Liver (tissue), 9 donors: ENCODE data around the gene ATXN8OS. TPM values are rescaled to one million over a fixed set of nuclear protein-coding genes. Genes with fewer than 3 reads are reported as not detected.

Experiments
- DNase-seq: peaks from one replicate; pipeline ENCODE4 v3.0.0-alpha.2; 2017; ENCODE audit warnings: low spot score
- H3K27ac ChIP-seq, 2 donors: one replicate each; pipeline ENCODE4 v1.7.0; 2013; ENCODE audit warnings: inconsistent platforms in 2 of 2, low read length in 2 of 2, control low read depth in 1 of 2, low read depth in 1 of 2, mild to moderate bottlenecking in 1 of 2
- H3K27me3 ChIP-seq, 4 donors: one replicate each; pipeline versions ENCODE4 v1.6.1 to v1.7.0; 2013; ENCODE audit warnings: low read length in 3 of 4, inconsistent platforms in 1 of 4, mild to moderate bottlenecking in 1 of 4, moderate library complexity in 1 of 4; ENCODE audit not compliant: control insufficient read depth in 4 of 4, insufficient read depth in 4 of 4
- H3K36me3 ChIP-seq, 4 donors: one replicate each; pipeline versions ENCODE4 v1.6.1 to v1.7.0; 2013; ENCODE audit warnings: low read length in 3 of 4, mild to moderate bottlenecking in 3 of 4, low read depth in 1 of 4, moderate library complexity in 1 of 4; ENCODE audit not compliant: control insufficient read depth in 4 of 4, insufficient read depth in 3 of 4
- H3K4me1 ChIP-seq, 4 donors: one replicate each; pipeline versions ENCODE4 v1.6.1 to v1.7.0; 2013; ENCODE audit warnings: low read length in 3 of 4, mild to moderate bottlenecking in 3 of 4, moderate library complexity in 1 of 4; ENCODE audit not compliant: control insufficient read depth in 4 of 4, insufficient read depth in 4 of 4
- H3K4me3 ChIP-seq, 3 donors: one replicate each; pipeline versions ENCODE4 v1.6.1 to v1.7.0; 2013; ENCODE audit warnings: low read length in 3 of 3, control low read depth in 1 of 3, low read depth in 1 of 3, mild to moderate bottlenecking in 1 of 3
- H3K9ac ChIP-seq, 2 donors: one replicate each; pipeline ENCODE4 v1.7.0; 2013; ENCODE audit warnings: low read length in 2 of 2, mild to moderate bottlenecking in 2 of 2, moderate library complexity in 2 of 2, control low read depth in 1 of 2, low read depth in 1 of 2
- H3K9me3 ChIP-seq, 4 donors: one replicate each; pipeline versions ENCODE4 v1.6.1 to v1.7.0; 2013; ENCODE audit warnings: low read length in 3 of 4; ENCODE audit not compliant: control insufficient read depth in 4 of 4
- EGR1 ChIP-seq, 2 donors: IDR thresholded peaks; 2 replicates each; pipeline ENCODE4 v1.6.1; 2016 to 2018; ENCODE audit warnings: antibody characterized with exemption in 2 of 2, low read depth in 2 of 2
- FOXA1 ChIP-seq: IDR thresholded peaks from 2 replicates; pipeline ENCODE4 v1.6.1; 2016; ENCODE audit warnings: antibody characterized with exemption
- FOXA2 ChIP-seq: IDR thresholded peaks from 2 replicates; pipeline ENCODE4 v1.6.1; 2016; ENCODE audit warnings: antibody characterized with exemption
- GABPA ChIP-seq, 2 donors: IDR thresholded peaks in 1 of 2; conservative IDR thresholded peaks in 1 of 2; 2 replicates each; pipeline ENCODE4 v1.6.1; 2016; ENCODE audit warnings: antibody characterized with exemption in 2 of 2, mild to moderate bottlenecking in 1 of 2, moderate library complexity in 1 of 2
- HNF4A ChIP-seq, 2 donors: conservative IDR thresholded peaks; 2 replicates each; pipeline ENCODE4 v1.6.1; 2016; ENCODE audit warnings: antibody characterized with exemption in 2 of 2, mild to moderate bottlenecking in 2 of 2
- HNF4G ChIP-seq: IDR thresholded peaks from 2 replicates; pipeline ENCODE4 v1.6.1; 2016; ENCODE audit warnings: antibody characterized with exemption
- JUND ChIP-seq, 2 donors: IDR thresholded peaks; 2 replicates each; pipeline ENCODE4 v1.6.1; 2016; ENCODE audit warnings: antibody characterized with exemption in 2 of 2
- NR2F2 ChIP-seq: IDR thresholded peaks from 2 replicates; pipeline ENCODE4 v1.6.1; 2016; ENCODE audit warnings: antibody characterized with exemption
- RAD21 ChIP-seq, 2 donors: IDR thresholded peaks; 2 replicates each; pipeline ENCODE4 v1.6.1; 2016; ENCODE audit warnings: antibody characterized with exemption in 2 of 2, mild to moderate bottlenecking in 2 of 2
- RXRA ChIP-seq, 2 donors: IDR thresholded peaks; 2 replicates each; pipeline ENCODE4 v1.6.1; 2017 to 2018; ENCODE audit warnings: antibody characterized with exemption in 2 of 2, mild to moderate bottlenecking in 1 of 2
- SP1 ChIP-seq: IDR thresholded peaks from 2 replicates; pipeline ENCODE4 v1.6.1; 2018; ENCODE audit warnings: antibody characterized with exemption, mild to moderate bottlenecking
- TAF1 ChIP-seq: conservative IDR thresholded peaks from 2 replicates; pipeline ENCODE4 v1.6.1; 2016; ENCODE audit warnings: antibody characterized with exemption, mild to moderate bottlenecking
- YY1 ChIP-seq: IDR thresholded peaks from 2 replicates; pipeline ENCODE4 v1.6.1; 2016; ENCODE audit warnings: antibody characterized with exemption, mild to moderate bottlenecking
- WGBS: extraction: QIAGEN DNeasy Blood & Tissue Kit; methylation state at CpG from one replicate; pipeline ENCODE4 v1.1.7; 2013; 5-methylcytosine and 5-hydroxymethylcytosine counted together
- polyA plus RNA-seq, 2 donors: library from polyadenylated mRNA; stranded (reverse) in 1 of 2; unstranded in 1 of 2; fragments of 200-250 nt in 1 of 2; fragments of >200 nt in 1 of 2; fragmentation: Nextera tagmentation in 1 of 2; extraction: Ambion mirVana in 1 of 2; gene quantifications; one replicate each; pipeline versions ENCODE4 v1.2.1 to v1.2.3, GENCODE V29; 2013 to 2015
- total RNA-seq, 2 donors: library from RNA; depleted of rRNA; stranded (reverse); fragments of >200 nt; gene quantifications; one replicate each; pipeline ENCODE4 v1.2.3, GENCODE V29; 2014
- TF ChIP-seq, protein P1 (sequence below): IDR thresholded peaks from 2 replicates; pipeline ENCODE4 v1.6.1; 2016; ENCODE audit warnings: antibody characterized with exemption, mild to moderate bottlenecking
- TF ChIP-seq, protein P2 (sequence below): IDR thresholded peaks from 2 replicates; pipeline ENCODE4 v1.6.1; 2016; ENCODE audit warnings: antibody characterized with exemption
- TF ChIP-seq, protein P3 (sequence below): IDR thresholded peaks from 2 replicates; pipeline ENCODE4 v1.6.1; 2016; ENCODE audit warnings: antibody characterized with exemption
- TF ChIP-seq, protein P4 (sequence below): fragments of 150-350 bp; IDR thresholded peaks from 2 replicates; pipeline ENCODE4 v1.5.1; 2017; ENCODE audit warnings: improper control_type of control experiment, low read depth, low read length; ENCODE audit not compliant: missing input control
- TF ChIP-seq, protein P5 (sequence below): IDR thresholded peaks from 2 replicates; pipeline ENCODE4 v1.6.1; 2016; ENCODE audit warnings: antibody characterized with exemption
- donor health status: healthy.
- donor health status: healthy.
- donor health status: healthy.
- donor health status: healthy.
- donor health status: healthy.

The ATXN8OS gene
- total and polyA plus RNA-seq, 4 donors = not detected

- Histone ChIP-seq H3K27me3 (peaks cover 0 to 3% (median 0%) of the 10 kb centered on the region in 4 donors), H3K9me3 (no peaks in the 10 kb centered on the region), H3K36me3 (no peaks in the 10 kb centered on the region), H3K9ac (no peak overlapping the region), H3K27ac (no peak overlapping the region), H3K4me1 (peaks cover 0 to 1% (median 0%) of the 10 kb centered on the region in 4 donors), H3K4me3 (no peak overlapping the region)
- TF ChIP-seq RAD21 (IDR thresholded peaks at IDR 0.05) (no peak), HNF4G (no peak), FOXA1 (no peak), RXRA (IDR thresholded peaks at IDR 0.05) (no peak), SP1 (no peak), HNF4A (conservative IDR thresholded peaks at IDR 0.05) (no peak), NR2F2 (no peak), GABPA (IDR thresholded peaks at IDR 0.05 in 1 of 2, conservative IDR thresholded peaks at IDR 0.05 in 1 of 2) (no peak), EGR1 (IDR thresholded peaks at IDR 0.05; ENCODE audit: low read depth in 2 of 2) (no peak), YY1 (no peak), JUND (IDR thresholded peaks at IDR 0.05) (no peak), FOXA2 (no peak), TAF1 (no peak)
- TF ChIP-seq, protein P1, sequence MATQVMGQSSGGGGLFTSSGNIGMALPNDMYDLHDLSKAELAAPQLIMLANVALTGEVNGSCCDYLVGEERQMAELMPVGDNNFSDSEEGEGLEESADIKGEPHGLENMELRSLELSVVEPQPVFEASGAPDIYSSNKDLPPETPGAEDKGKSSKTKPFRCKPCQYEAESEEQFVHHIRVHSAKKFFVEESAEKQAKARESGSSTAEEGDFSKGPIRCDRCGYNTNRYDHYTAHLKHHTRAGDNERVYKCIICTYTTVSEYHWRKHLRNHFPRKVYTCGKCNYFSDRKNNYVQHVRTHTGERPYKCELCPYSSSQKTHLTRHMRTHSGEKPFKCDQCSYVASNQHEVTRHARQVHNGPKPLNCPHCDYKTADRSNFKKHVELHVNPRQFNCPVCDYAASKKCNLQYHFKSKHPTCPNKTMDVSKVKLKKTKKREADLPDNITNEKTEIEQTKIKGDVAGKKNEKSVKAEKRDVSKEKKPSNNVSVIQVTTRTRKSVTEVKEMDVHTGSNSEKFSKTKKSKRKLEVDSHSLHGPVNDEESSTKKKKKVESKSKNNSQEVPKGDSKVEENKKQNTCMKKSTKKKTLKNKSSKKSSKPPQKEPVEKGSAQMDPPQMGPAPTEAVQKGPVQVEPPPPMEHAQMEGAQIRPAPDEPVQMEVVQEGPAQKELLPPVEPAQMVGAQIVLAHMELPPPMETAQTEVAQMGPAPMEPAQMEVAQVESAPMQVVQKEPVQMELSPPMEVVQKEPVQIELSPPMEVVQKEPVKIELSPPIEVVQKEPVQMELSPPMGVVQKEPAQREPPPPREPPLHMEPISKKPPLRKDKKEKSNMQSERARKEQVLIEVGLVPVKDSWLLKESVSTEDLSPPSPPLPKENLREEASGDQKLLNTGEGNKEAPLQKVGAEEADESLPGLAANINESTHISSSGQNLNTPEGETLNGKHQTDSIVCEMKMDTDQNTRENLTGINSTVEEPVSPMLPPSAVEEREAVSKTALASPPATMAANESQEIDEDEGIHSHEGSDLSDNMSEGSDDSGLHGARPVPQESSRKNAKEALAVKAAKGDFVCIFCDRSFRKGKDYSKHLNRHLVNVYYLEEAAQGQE = no peak
- TF ChIP-seq, protein P2, sequence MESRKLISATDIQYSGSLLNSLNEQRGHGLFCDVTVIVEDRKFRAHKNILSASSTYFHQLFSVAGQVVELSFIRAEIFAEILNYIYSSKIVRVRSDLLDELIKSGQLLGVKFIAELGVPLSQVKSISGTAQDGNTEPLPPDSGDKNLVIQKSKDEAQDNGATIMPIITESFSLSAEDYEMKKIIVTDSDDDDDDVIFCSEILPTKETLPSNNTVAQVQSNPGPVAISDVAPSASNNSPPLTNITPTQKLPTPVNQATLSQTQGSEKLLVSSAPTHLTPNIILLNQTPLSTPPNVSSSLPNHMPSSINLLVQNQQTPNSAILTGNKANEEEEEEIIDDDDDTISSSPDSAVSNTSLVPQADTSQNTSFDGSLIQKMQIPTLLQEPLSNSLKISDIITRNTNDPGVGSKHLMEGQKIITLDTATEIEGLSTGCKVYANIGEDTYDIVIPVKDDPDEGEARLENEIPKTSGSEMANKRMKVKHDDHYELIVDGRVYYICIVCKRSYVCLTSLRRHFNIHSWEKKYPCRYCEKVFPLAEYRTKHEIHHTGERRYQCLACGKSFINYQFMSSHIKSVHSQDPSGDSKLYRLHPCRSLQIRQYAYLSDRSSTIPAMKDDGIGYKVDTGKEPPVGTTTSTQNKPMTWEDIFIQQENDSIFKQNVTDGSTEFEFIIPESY = no peak
- TF ChIP-seq, protein P3, sequence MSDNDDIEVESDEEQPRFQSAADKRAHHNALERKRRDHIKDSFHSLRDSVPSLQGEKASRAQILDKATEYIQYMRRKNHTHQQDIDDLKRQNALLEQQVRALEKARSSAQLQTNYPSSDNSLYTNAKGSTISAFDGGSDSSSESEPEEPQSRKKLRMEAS = no peak
- TF ChIP-seq, protein P4, sequence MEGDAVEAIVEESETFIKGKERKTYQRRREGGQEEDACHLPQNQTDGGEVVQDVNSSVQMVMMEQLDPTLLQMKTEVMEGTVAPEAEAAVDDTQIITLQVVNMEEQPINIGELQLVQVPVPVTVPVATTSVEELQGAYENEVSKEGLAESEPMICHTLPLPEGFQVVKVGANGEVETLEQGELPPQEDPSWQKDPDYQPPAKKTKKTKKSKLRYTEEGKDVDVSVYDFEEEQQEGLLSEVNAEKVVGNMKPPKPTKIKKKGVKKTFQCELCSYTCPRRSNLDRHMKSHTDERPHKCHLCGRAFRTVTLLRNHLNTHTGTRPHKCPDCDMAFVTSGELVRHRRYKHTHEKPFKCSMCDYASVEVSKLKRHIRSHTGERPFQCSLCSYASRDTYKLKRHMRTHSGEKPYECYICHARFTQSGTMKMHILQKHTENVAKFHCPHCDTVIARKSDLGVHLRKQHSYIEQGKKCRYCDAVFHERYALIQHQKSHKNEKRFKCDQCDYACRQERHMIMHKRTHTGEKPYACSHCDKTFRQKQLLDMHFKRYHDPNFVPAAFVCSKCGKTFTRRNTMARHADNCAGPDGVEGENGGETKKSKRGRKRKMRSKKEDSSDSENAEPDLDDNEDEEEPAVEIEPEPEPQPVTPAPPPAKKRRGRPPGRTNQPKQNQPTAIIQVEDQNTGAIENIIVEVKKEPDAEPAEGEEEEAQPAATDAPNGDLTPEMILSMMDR = no peak
- TF ChIP-seq, protein P5, sequence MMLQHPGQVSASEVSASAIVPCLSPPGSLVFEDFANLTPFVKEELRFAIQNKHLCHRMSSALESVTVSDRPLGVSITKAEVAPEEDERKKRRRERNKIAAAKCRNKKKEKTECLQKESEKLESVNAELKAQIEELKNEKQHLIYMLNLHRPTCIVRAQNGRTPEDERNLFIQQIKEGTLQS = no peak
- no peak for DNase-seq
Measured at GRCh38 chr13:70104481-70104880, 3.1 kb upstream of the ATXN8OS start.

DNA sequence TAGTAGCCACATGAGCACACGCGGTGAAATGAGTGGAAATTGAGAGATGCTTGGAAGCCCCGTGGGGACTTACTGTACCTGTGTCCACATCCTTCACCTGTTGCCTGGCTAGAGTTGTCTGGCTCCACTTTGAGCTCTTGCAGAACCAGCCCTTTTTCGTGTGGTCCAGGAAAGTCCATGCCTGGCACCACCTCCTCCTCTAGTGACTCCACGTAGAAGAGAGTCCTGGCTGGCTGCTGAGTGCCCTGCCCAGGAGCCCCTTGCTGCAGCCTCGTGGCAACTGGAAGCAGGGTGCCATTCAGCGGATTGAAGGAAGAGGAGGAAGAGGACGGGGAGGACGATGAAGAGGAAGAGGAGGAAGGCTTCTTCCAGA, 515 bp upstream of the ATXN8OS start:
- no peaks in the 10 kb centered on the region for H3K36me3 ChIP-seq
- peaks cover 0 to 3% (median 0%) of the 10 kb centered on the region in 4 donors for H3K27me3 ChIP-seq
- peaks cover 0 to 1% (median 0%) of the 10 kb centered on the region in 4 donors for H3K4me1 ChIP-seq
- no peak overlapping the region for H3K27ac ChIP-seq
- 29% methylated on average over 9 of the region's 9 CpGs for WGBS
- H3K9me3 ChIP-seq = no peaks in the 10 kb centered on the region
- TF ChIP-seq, protein P1 = no peak
- TF ChIP-seq RXRA (IDR thresholded peaks at IDR 0.05) = no peak
- H3K9ac ChIP-seq = no peak overlapping the region
- DNase-seq = no peak
- H3K4me3 ChIP-seq = no peak overlapping the region
